Measurements from ENCODE around the gene TMX2. TPM values are rescaled to one million over a fixed set of nuclear protein-coding genes. Genes with fewer than 3 reads are reported as not detected.

TMX2 gene
- total and polyA plus RNA-seq, 9 of the 15 experiments (the other 6 are each of a cell fraction or from before 2014, with no cell fraction given), result 176 to 433 (median 227) TPM

- TF ChIP-seq MED1 (CRISPR knock-in tag; IDR thresholded peaks at IDR 0.05; ENCODE audit: borderline replicate concordance), result no peak
- TF ChIP-seq CBX5 (IDR thresholded peaks at IDR 0.05; ENCODE audit: borderline replicate concordance, low read depth), result peak; percentile 80; the same call in 1 of the 2 replicates
- TF ChIP-seq TCF3 (CRISPR knock-in tag; IDR thresholded peaks at IDR 0.05), result peak; percentile 57; the same call in 1 of the 2 replicates
- no peak for TF ChIP-seq THRA (IDR thresholded peaks at IDR 0.05)
- no peak for TF ChIP-seq ZNF76 (CRISPR knock-in tag; IDR thresholded peaks at IDR 0.05; ENCODE audit: borderline replicate concordance)
- TF ChIP-seq SMAD1 (IDR thresholded peaks at IDR 0.05; ENCODE audit: low read depth, low read length, partially characterized antibody), result peak; percentile 82
- TF ChIP-seq ZFP36 (IDR thresholded peaks at IDR 0.05; ENCODE audit: low read depth, low read length, partially characterized antibody), result no peak
- TF ChIP-seq POLR3A (IDR thresholded peaks at IDR 0.05; ENCODE audit: borderline replicate concordance, extremely low read depth, insufficient read depth, insufficient read length), result peak; percentile 20
- peak; percentile 38; the same call in 1 of the 2 replicates for TF ChIP-seq HDAC8 (tag; IDR thresholded peaks at IDR 0.05)
- TF ChIP-seq MLX (CRISPR knock-in tag; conservative IDR thresholded peaks at IDR 0.05), result no peak
- TF ChIP-seq RBBP5 (IDR thresholded peaks at IDR 0.05; ENCODE audit: borderline replicate concordance, insufficient read depth, low read length, poor library complexity, severe bottlenecking), result peak; percentile 73
- no peak for TF ChIP-seq ZSCAN32 (CRISPR knock-in tag; IDR thresholded peaks at IDR 0.05)
- TF ChIP-seq SMAD3 (CRISPR knock-in tag; conservative IDR thresholded peaks at IDR 0.05), result 0 out of 2 replicates have a peak, but pooled peaks have one; percentile 26
- TF ChIP-seq THRAP3 (IDR thresholded peaks at IDR 0.05; ENCODE audit: borderline replicate concordance), result peak; percentile 90; the same call in 1 of the 2 replicates
- no peak for TF ChIP-seq NFYB (IDR thresholded peaks at IDR 0.05; ENCODE audit: extremely low read depth, insufficient read length)
- TF ChIP-seq CREB1 (IDR thresholded peaks at IDR 0.05), result peak; percentile 64; the same call in 1 of the 2 replicates
- TF ChIP-seq CREB1 (CRISPR knock-in tag; IDR thresholded peaks at IDR 0.05), result peak; percentile 74; the same call in 1 of the 2 replicates
- TF ChIP-seq SRSF1 (IDR thresholded peaks at IDR 0.05; ENCODE audit: low read depth, low read length), result no peak
- no peak for TF ChIP-seq CEBPZ (IDR thresholded peaks at IDR 0.05; ENCODE audit: borderline replicate concordance, low read depth, low read length)
- no peak for TF ChIP-seq SRSF9 (IDR thresholded peaks at IDR 0.05; ENCODE audit: borderline replicate concordance, low read depth, low read length)
These were observed 29.0 kb downstream of the TMX2 start, which contains the start of gene SELENOH (continued) for GRCh38 chr11:57741132-57742086.
